ENCODE data around the gene ASB4.

DNA sequence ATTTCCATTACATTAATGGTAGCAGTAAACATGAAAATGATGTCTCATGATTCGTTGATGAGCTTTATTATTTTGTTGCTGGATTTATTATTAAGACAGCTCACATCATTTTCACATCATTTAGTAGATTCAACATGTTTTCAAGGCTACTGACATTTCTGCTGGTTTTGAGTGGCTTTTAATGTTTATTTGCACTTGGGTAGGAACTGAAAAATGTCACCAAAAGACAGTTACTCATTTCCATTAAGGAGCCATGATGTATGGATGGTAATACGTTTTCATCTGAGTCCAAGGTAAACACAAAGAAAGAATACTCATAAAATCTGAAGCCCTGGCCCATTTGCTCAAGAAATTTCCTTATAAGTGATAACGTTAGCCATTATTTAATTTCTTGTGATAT is 95.7 kb downstream of the ASB4 start:
- TF ChIP-seq EP300 (IDR thresholded peaks at IDR 0.05) (no peak), POLR2A (IDR thresholded peaks at IDR 0.05) (no peak)
- TF ChIP-seq, protein P1, sequence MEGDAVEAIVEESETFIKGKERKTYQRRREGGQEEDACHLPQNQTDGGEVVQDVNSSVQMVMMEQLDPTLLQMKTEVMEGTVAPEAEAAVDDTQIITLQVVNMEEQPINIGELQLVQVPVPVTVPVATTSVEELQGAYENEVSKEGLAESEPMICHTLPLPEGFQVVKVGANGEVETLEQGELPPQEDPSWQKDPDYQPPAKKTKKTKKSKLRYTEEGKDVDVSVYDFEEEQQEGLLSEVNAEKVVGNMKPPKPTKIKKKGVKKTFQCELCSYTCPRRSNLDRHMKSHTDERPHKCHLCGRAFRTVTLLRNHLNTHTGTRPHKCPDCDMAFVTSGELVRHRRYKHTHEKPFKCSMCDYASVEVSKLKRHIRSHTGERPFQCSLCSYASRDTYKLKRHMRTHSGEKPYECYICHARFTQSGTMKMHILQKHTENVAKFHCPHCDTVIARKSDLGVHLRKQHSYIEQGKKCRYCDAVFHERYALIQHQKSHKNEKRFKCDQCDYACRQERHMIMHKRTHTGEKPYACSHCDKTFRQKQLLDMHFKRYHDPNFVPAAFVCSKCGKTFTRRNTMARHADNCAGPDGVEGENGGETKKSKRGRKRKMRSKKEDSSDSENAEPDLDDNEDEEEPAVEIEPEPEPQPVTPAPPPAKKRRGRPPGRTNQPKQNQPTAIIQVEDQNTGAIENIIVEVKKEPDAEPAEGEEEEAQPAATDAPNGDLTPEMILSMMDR (IDR thresholded peaks at IDR 0.05): no peak

Data from tibial nerve (tissue), 4 donors.